AG04450 (cell line): Measurements from ENCODE around the gene HSD17B11. TPM values are rescaled to one million over a fixed set of nuclear protein-coding genes. Genes with fewer than 3 reads are reported as not detected.

Experiments used
- CTCF ChIA-PET: fragments of 300-600, 350-600 bp; formaldehyde crosslinking; extraction: SDS; loops from one replicate; lab custom pipeline; 2022; ENCODE audit warnings: antibody characterized with exemption, inconsistent platforms; lab: Charles Lee
- POLR2A ChIA-PET: fragments of 350-600 bp; formaldehyde crosslinking; extraction: SDS; loops from one replicate; lab custom pipeline; 2021; ENCODE audit warnings: antibody characterized with exemption, inconsistent platforms; lab: Yijun Ruan, JAX
- DNase-seq: peaks from one replicate; pipeline ENCODE4 v3.0.0-alpha.2; 2011; ENCODE audit warnings: low read depth, low spot score
- H3K27ac ChIP-seq: one replicate; pipeline ENCODE4 v1.5.1; 2012; ENCODE audit warnings: low read depth, low read length, control low read depth
- H3K27me3 ChIP-seq: one replicate; pipeline ENCODE4 v1.6.0; 2012; ENCODE audit warnings: low read length; ENCODE audit not compliant: control insufficient read depth, insufficient read depth
- H3K4me3 ChIP-seq: 2 replicates; pipeline ENCODE4 v1.5.1; 2011; ENCODE audit warnings: mild to moderate bottlenecking, low read depth, low read length, control low read depth
- H3K9me3 ChIP-seq: 2 replicates; pipeline ENCODE4 v1.5.1; 2012; ENCODE audit warnings: low read length; ENCODE audit not compliant: control insufficient read depth, insufficient read depth
- CTCF ChIP-seq: IDR thresholded peaks from 2 replicates; pipeline ENCODE4 v1.5.1; 2011; ENCODE audit warnings: low read depth, low read length, control low read depth, inconsistent platforms
- polyA plus RNA-seq: library from polyadenylated mRNA; depleted of rRNA; stranded (reverse); fragments of >200 nt; gene quantifications from 2 replicates; pipeline ENCODE4 v1.2.3, GENCODE V29; 2011

The HSD17B11 gene
- polyA plus RNA-seq, 1 experiment, result 49.7 TPM

- CTCF ChIA-PET, result interaction anchor here (0.6 to 6.5 kb wide), 29 partner anchors 8 to 1366 kb away, joined by 3 to 109 read pairs (median 4); partner anchors contain the start of gene HSD17B11
- peak overlapping the region; percentile 3 for H3K27ac ChIP-seq
- TF ChIP-seq CTCF, result peak; percentile 82
- no peaks in the 10 kb centered on the region for H3K27me3 ChIP-seq
- H3K4me3 ChIP-seq, result no peak overlapping the region
- DNase-seq, result peak; percentile 76
- H3K9me3 ChIP-seq, result no peaks in the 10 kb centered on the region
- POLR2A ChIA-PET, result interaction anchor here (0.8 kb wide), 1 partner anchor 47 kb away, joined by 4 read pairs; the partner anchor contains the start of gene NUDT9
Observed at GRCh38 chr4:87375719-87376291, 15.2 kb downstream of the HSD17B11 start.

GRCh38 chr4:87370068-87370467 lies 20.9 kb downstream of the HSD17B11 start:
- no peak for TF ChIP-seq CTCF

GRCh38 chr4:87366521-87367162 lies 24.3 kb downstream of the HSD17B11 start:
- Histone ChIP-seq H3K4me3 (no peak overlapping the region), H3K9me3 (no peaks in the 10 kb centered on the region), H3K27ac (no peak overlapping the region), H3K27me3 (no peaks in the 10 kb centered on the region)
- POLR2A ChIA-PET, result no interaction called here
- CTCF ChIA-PET, result interaction anchor here (0.5 to 1.7 kb wide), 3 partner anchors 9 to 131 kb away, joined by 3 to 8 read pairs (median 5); no protein-coding TSS in a partner anchor
- no peak for TF ChIP-seq CTCF
- no peak for DNase-seq

More at GRCh38 chr4:87370068-87370467, 20.9 kb downstream of the HSD17B11 start:
- no peak for DNase-seq
- ChIA-PET CTCF (interaction anchor here (0.6 kb wide), 1 partner anchor 54 kb away, joined by 3 read pairs; no protein-coding TSS in a partner anchor), POLR2A (no interaction called here)
- Histone ChIP-seq H3K27me3 (no peaks in the 10 kb centered on the region), H3K4me3 (no peak overlapping the region), H3K27ac (no peak overlapping the region), H3K9me3 (no peaks in the 10 kb centered on the region)

- Histone ChIP-seq H3K9me3 (no peaks in the 10 kb centered on the region), H3K27me3 (no peaks in the 10 kb centered on the region), H3K27ac (no peak overlapping the region), H3K4me3 (no peak overlapping the region)
- POLR2A ChIA-PET, result no interaction called here
- no peak for TF ChIP-seq CTCF
- no peak for DNase-seq
- CTCF ChIA-PET, result interaction anchor here (0.6 kb wide), 1 partner anchor 11 kb away, joined by 3 read pairs; no protein-coding TSS in a partner anchor
Observed at GRCh38 chr4:87365348-87365747, 25.6 kb downstream of the HSD17B11 start.

- POLR2A ChIA-PET, result no interaction called here
- no peaks in the 10 kb centered on the region for H3K9me3 ChIP-seq
- no peaks in the 10 kb centered on the region for H3K27me3 ChIP-seq
- H3K4me3 ChIP-seq, result no peak overlapping the region
- CTCF ChIA-PET, result interaction anchor here (0.9 to 1.8 kb wide), 4 partner anchors 10 to 102 kb away, joined by 3 to 7 read pairs (median 6); no protein-coding TSS in a partner anchor
- DNase-seq, result no peak
- H3K27ac ChIP-seq, result no peak overlapping the region
- TF ChIP-seq CTCF, result no peak
Observed at GRCh38 chr4:87363552-87363951, 27.4 kb downstream of the HSD17B11 start.
